HepG2 (cell line): Measurements from ENCODE around the gene ATP11A. TPM values are rescaled to one million over a fixed set of nuclear protein-coding genes. Genes with fewer than 3 reads are reported as not detected.

Source experiments
- ASH2L ChIP-seq: fragments of 300-600, 200-600 bp; sonication (generic); IDR thresholded peaks from 2 replicates; pipeline ENCODE4 v1.7.0; 2017; ENCODE audit warnings: low read depth, mild to moderate bottlenecking, moderate library complexity, mixed read lengths, low read length; ENCODE audit not compliant: insufficient read length
- GABPB1 ChIP-seq: IDR thresholded peaks from 2 replicates; pipeline ENCODE4 v1.6.1; 2016; ENCODE audit warnings: mild to moderate bottlenecking, missing genetic modification reagents, moderate library complexity, missing compliant biosample characterization
- HDAC2 ChIP-seq: sonication (generic); formaldehyde crosslinking; IDR thresholded peaks from 2 replicates; pipeline ENCODE4 v1.4.0; 2020; ENCODE audit warnings: missing genetic modification reagents
- HIVEP1 ChIP-seq: sonication (generic); formaldehyde crosslinking; IDR thresholded peaks from 2 replicates; pipeline ENCODE4 v1.4.0; 2020; ENCODE audit warnings: mild to moderate bottlenecking, missing genetic modification reagents
- KAT8 ChIP-seq: IDR thresholded peaks from 2 replicates; pipeline ENCODE4 v1.6.1; 2016; ENCODE audit warnings: missing genetic modification reagents, missing compliant biosample characterization
- PCBP1 ChIP-seq: fragments of 200-400 bp; formaldehyde crosslinking; IDR thresholded peaks from 2 replicates; pipeline ENCODE4 v1.6.1; 2017; ENCODE audit warnings: mild to moderate bottlenecking, low read depth, low read length, borderline replicate concordance
- PRMT3 ChIP-seq: sonication (generic); formaldehyde crosslinking; IDR thresholded peaks from 2 replicates; pipeline ENCODE4 v1.8.1; 2022; ENCODE audit warnings: low read depth, mild to moderate bottlenecking, moderate library complexity, missing genetic modification reagents, borderline replicate concordance
- STAG1 ChIP-seq: sonication (generic); formaldehyde crosslinking; IDR thresholded peaks from 2 replicates; pipeline ENCODE4 v1.4.0; 2020; ENCODE audit warnings: missing genetic modification reagents
- TARDBP ChIP-seq: sonication (generic); formaldehyde crosslinking; IDR thresholded peaks from 2 replicates; pipeline ENCODE4 v1.8.0; 2022; ENCODE audit warnings: mild to moderate bottlenecking, missing genetic modification reagents
- ZBTB7B ChIP-seq: sonication (generic); formaldehyde crosslinking; IDR thresholded peaks from 2 replicates; pipeline ENCODE4 v1.4.0; 2020; ENCODE audit warnings: missing genetic modification reagents
- ZFX ChIP-seq: sonication (generic); formaldehyde crosslinking; IDR thresholded peaks from 2 replicates; pipeline ENCODE4 v1.4.0; 2020; ENCODE audit warnings: mild to moderate bottlenecking, low read depth, missing genetic modification reagents, moderate library complexity
- ZKSCAN8 ChIP-seq: IDR thresholded peaks from 2 replicates; pipeline ENCODE4 v1.6.1; 2016; ENCODE audit warnings: borderline replicate concordance, missing genetic modification reagents, missing compliant biosample characterization
- ZSCAN31 ChIP-seq: sonication (generic); formaldehyde crosslinking; IDR thresholded peaks from 2 replicates; pipeline ENCODE4 v1.5.0; 2020; ENCODE audit warnings: low read depth, mild to moderate bottlenecking, missing genetic modification reagents
- polyA plus RNA-seq, 8 experiments: library from polyadenylated mRNA; depleted of rRNA in 3 of 8; stranded (reverse) in 7 of 8; unstranded in 1 of 8; fragments of >200 nt; fragmentation: Illumina TruSeq in 4 of 8; extraction: Trizol in 4 of 8; gene quantifications; 2 replicates each; pipeline versions ENCODE4 v1.2.1 to v1.2.3, GENCODE V29; 2011 to 2016; ENCODE audit warnings: low read depth in 4 of 8, missing spikeins in 1 of 8, mixed read lengths in 1 of 8; ENCODE audit not compliant: insufficient read depth in 1 of 8
- total RNA-seq, 5 experiments: library from RNA; depleted of rRNA; stranded (reverse); fragments of >200 nt; fragmentation: Illumina TruSeq; extraction: Trizol; gene quantifications; 2 replicates each; pipeline ENCODE4 v1.2.3, GENCODE V29; 2016; ENCODE audit warnings: low read depth in 1 of 5
- TF ChIP-seq, protein P1 (sequence below): sonication (generic); formaldehyde crosslinking; IDR thresholded peaks from 2 replicates; pipeline ENCODE4 v1.4.0; 2020; ENCODE audit warnings: missing genetic modification reagents, borderline replicate concordance
- TF ChIP-seq, protein P2 (sequence below): sonication (generic); formaldehyde crosslinking; IDR thresholded peaks from 2 replicates; pipeline ENCODE4 v1.4.0; 2020; ENCODE audit warnings: mild to moderate bottlenecking, missing genetic modification reagents
- TF ChIP-seq, protein P3 (sequence below): IDR thresholded peaks from 2 replicates; pipeline ENCODE4 v1.6.1; 2016; ENCODE audit warnings: low read depth, missing genetic modification reagents, missing compliant biosample characterization
- TF ChIP-seq, protein P4 (sequence below): sonication (generic); formaldehyde crosslinking; IDR thresholded peaks from 2 replicates; pipeline ENCODE4 v1.8.0; 2022; ENCODE audit warnings: mild to moderate bottlenecking, missing genetic modification reagents; ENCODE audit not compliant: insufficient replicate concordance

ATP11A gene
- total and polyA plus RNA-seq, 2 of the 13 experiments (the other 11 are each of a cell fraction or from before 2014, with no cell fraction given), result 18.4 to 20.1 TPM

DNA sequence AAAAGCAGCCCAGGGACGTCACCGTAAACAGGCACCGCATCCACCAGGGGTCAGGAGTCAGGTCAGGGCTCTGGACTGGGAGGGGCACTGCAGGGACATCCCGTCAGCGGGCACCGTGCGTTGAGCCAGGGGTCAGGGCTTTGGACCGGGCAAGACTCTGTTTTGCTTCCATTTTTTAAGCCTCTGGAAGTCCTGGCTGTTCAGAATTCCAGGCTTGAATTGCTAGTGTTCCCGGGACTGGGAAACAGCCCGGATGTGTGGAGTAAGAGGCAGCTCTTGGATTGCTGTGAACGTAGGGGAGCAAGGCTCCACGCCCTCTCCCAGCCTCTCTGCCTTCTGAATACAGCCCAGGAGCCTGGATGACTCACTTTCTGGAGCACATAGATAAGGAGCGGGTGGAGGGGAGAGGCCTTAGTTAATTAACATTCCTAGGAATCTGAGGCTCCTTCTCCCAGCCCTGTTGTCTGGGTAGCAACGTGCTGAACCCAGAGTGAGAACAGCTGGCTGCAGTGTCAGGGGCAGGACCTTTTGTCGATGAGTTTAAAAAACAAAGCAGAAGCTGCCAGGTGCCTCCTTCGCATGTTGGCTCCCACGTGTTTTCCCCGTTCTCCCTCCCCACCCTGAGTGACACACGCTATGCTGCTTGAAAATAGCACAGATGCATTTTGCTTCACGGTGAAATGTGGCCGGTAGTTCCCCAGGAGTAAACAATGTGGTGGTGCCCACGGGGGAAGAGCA is 21.9 kb downstream of the ATP11A start (continued):
- TF ChIP-seq, protein P1, sequence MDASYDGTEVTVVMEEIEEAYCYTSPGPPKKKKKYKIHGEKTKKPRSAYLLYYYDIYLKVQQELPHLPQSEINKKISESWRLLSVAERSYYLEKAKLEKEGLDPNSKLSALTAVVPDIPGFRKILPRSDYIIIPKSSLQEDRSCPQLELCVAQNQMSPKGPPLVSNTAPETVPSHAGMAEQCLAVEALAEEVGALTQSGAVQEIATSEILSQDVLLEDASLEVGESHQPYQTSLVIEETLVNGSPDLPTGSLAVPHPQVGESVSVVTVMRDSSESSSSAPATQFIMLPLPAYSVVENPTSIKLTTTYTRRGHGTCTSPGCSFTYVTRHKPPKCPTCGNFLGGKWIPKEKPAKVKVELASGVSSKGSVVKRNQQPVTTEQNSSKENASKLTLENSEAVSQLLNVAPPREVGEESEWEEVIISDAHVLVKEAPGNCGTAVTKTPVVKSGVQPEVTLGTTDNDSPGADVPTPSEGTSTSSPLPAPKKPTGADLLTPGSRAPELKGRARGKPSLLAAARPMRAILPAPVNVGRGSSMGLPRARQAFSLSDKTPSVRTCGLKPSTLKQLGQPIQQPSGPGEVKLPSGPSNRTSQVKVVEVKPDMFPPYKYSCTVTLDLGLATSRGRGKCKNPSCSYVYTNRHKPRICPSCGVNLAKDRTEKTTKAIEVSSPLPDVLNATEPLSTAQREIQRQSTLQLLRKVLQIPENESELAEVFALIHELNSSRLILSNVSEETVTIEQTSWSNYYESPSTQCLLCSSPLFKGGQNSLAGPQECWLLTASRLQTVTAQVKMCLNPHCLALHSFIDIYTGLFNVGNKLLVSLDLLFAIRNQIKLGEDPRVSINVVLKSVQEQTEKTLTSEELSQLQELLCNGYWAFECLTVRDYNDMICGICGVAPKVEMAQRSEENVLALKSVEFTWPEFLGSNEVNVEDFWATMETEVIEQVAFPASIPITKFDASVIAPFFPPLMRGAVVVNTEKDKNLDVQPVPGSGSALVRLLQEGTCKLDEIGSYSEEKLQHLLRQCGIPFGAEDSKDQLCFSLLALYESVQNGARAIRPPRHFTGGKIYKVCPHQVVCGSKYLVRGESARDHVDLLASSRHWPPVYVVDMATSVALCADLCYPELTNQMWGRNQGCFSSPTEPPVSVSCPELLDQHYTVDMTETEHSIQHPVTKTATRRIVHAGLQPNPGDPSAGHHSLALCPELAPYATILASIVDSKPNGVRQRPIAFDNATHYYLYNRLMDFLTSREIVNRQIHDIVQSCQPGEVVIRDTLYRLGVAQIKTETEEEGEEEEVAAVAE, result no peak
- TF ChIP-seq PRMT3 (no peak), STAG1 (CRISPR knock-in tag) (peak; percentile 40), KAT8 (CRISPR knock-in tag) (peak; percentile 12; the same call in 1 of the 2 replicates), ASH2L (no peak), TARDBP (CRISPR knock-in tag) (peak; percentile 82; the same call in 1 of the 2 replicates), HDAC2 (CRISPR knock-in tag) (peak; percentile 70), PCBP1 (no peak), ZFX (CRISPR knock-in tag) (peak; percentile 22; the same call in 1 of the 2 replicates), ZSCAN31 (CRISPR knock-in tag) (peak; percentile 41; the same call in 1 of the 2 replicates), ZKSCAN8 (CRISPR knock-in tag) (no peak), GABPB1 (CRISPR knock-in tag) (peak; percentile 34; the same call in 1 of the 2 replicates), ZBTB7B (0 out of 2 replicates have a peak, but pooled peaks have one; percentile 42), HIVEP1 (peak; percentile 64; the same call in 1 of the 2 replicates)
- TF ChIP-seq, protein P2, sequence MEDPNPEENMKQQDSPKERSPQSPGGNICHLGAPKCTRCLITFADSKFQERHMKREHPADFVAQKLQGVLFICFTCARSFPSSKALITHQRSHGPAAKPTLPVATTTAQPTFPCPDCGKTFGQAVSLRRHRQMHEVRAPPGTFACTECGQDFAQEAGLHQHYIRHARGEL (CRISPR knock-in tag), result no peak
- TF ChIP-seq, protein P3, sequence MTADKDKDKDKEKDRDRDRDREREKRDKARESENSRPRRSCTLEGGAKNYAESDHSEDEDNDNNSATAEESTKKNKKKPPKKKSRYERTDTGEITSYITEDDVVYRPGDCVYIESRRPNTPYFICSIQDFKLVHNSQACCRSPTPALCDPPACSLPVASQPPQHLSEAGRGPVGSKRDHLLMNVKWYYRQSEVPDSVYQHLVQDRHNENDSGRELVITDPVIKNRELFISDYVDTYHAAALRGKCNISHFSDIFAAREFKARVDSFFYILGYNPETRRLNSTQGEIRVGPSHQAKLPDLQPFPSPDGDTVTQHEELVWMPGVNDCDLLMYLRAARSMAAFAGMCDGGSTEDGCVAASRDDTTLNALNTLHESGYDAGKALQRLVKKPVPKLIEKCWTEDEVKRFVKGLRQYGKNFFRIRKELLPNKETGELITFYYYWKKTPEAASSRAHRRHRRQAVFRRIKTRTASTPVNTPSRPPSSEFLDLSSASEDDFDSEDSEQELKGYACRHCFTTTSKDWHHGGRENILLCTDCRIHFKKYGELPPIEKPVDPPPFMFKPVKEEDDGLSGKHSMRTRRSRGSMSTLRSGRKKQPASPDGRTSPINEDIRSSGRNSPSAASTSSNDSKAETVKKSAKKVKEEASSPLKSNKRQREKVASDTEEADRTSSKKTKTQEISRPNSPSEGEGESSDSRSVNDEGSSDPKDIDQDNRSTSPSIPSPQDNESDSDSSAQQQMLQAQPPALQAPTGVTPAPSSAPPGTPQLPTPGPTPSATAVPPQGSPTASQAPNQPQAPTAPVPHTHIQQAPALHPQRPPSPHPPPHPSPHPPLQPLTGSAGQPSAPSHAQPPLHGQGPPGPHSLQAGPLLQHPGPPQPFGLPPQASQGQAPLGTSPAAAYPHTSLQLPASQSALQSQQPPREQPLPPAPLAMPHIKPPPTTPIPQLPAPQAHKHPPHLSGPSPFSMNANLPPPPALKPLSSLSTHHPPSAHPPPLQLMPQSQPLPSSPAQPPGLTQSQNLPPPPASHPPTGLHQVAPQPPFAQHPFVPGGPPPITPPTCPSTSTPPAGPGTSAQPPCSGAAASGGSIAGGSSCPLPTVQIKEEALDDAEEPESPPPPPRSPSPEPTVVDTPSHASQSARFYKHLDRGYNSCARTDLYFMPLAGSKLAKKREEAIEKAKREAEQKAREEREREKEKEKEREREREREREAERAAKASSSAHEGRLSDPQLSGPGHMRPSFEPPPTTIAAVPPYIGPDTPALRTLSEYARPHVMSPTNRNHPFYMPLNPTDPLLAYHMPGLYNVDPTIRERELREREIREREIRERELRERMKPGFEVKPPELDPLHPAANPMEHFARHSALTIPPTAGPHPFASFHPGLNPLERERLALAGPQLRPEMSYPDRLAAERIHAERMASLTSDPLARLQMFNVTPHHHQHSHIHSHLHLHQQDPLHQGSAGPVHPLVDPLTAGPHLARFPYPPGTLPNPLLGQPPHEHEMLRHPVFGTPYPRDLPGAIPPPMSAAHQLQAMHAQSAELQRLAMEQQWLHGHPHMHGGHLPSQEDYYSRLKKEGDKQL (CRISPR knock-in tag), result 0 out of 2 replicates have a peak, but pooled peaks have one; percentile 13
- TF ChIP-seq, protein P4, sequence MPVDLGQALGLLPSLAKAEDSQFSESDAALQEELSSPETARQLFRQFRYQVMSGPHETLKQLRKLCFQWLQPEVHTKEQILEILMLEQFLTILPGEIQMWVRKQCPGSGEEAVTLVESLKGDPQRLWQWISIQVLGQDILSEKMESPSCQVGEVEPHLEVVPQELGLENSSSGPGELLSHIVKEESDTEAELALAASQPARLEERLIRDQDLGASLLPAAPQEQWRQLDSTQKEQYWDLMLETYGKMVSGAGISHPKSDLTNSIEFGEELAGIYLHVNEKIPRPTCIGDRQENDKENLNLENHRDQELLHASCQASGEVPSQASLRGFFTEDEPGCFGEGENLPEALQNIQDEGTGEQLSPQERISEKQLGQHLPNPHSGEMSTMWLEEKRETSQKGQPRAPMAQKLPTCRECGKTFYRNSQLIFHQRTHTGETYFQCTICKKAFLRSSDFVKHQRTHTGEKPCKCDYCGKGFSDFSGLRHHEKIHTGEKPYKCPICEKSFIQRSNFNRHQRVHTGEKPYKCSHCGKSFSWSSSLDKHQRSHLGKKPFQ (CRISPR knock-in tag), result no peak
